ENCODE data around the gene PLPPR4. TPM values are rescaled to one million over a fixed set of nuclear protein-coding genes. Genes with fewer than 3 reads are reported as not detected.

The PLPPR4 gene
- 0.04 TPM in 1 of 2 replicates, not detected in the other for total RNA-seq (2014; rRNA removed; shearing (Covaris generic))

GRCh38 chr1:99264201-99265021 lies at the start of gene PLPPR4:
TSS of gene PLPPR4 (plus strand) at chr1:99264492. CDS start at chr1:99264594, 102 bp downstream.

